ENCODE measurements around the gene TMA7.

DNA sequence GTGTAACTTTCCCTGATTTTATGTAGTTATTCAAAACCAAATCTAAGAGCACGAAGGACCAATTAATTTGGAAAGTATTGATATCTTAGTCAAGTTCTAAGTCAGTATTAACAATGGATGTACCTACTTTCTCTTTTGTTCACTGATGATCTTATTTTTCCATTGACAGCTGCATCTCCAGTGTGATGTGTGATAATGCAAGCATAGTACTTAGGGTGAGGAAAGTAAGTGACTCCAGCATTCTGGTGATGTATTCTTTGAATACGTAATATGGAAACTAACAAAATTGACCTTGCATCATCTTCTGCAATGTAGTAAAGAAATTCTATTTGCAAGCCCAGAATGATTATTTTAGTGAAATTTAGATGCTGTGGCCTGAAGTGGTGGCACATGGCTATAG is 45.7 kb upstream of the TMA7 start:
- no peak for TF ChIP-seq ZFX (IDR thresholded peaks at IDR 0.05)
- no peak for TF ChIP-seq CTCF (conservative IDR thresholded peaks at IDR 0.05)

All from C4-2B (cell line).